ENCODE data around the gene PANX1.

Gene PANX1, protein sequence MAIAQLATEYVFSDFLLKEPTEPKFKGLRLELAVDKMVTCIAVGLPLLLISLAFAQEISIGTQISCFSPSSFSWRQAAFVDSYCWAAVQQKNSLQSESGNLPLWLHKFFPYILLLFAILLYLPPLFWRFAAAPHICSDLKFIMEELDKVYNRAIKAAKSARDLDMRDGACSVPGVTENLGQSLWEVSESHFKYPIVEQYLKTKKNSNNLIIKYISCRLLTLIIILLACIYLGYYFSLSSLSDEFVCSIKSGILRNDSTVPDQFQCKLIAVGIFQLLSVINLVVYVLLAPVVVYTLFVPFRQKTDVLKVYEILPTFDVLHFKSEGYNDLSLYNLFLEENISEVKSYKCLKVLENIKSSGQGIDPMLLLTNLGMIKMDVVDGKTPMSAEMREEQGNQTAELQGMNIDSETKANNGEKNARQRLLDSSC

DNA sequence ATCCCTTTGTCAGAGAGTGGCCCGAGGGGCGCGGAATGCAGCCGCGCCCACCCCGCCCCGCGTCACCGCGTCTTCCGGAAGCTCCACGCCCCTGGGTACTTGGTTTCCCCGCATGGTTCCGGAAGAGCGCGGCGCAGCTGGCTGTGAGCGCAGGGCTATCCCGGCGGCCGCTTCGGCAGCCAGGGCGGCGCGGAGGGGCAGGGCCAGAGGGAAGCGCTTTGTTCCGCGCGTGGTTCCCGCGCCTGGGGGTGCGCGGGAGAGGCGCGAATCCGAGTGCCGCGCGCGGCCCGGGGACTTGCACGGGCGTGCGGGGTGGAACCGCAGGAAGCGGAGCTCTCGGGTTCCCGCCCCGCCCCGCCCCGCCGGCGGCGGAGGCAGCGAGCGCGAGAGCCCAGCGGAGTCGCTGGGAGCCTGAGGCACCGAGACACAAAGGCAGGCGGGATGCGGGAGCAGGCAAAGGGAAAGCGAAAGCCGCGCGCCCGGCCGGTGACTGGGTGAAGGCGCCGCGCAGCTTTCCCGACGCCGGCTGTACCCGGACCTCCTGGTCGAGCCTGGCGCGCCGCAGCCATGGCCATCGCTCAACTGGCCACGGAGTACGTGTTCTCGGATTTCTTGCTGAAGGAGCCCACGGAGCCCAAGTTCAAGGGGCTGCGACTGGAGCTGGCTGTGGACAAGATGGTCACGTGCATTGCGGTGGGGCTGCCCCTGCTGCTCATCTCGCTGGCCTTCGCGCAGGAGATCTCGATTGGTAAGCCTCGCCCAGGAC is at the start of gene PANX1:
PANX1 (plus strand) TSS at position 96 of the 766 bp plus-strand sequence; CDS start at position 568, 472 bp downstream.
- TF ChIP-seq, protein P1, sequence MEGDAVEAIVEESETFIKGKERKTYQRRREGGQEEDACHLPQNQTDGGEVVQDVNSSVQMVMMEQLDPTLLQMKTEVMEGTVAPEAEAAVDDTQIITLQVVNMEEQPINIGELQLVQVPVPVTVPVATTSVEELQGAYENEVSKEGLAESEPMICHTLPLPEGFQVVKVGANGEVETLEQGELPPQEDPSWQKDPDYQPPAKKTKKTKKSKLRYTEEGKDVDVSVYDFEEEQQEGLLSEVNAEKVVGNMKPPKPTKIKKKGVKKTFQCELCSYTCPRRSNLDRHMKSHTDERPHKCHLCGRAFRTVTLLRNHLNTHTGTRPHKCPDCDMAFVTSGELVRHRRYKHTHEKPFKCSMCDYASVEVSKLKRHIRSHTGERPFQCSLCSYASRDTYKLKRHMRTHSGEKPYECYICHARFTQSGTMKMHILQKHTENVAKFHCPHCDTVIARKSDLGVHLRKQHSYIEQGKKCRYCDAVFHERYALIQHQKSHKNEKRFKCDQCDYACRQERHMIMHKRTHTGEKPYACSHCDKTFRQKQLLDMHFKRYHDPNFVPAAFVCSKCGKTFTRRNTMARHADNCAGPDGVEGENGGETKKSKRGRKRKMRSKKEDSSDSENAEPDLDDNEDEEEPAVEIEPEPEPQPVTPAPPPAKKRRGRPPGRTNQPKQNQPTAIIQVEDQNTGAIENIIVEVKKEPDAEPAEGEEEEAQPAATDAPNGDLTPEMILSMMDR (IDR thresholded peaks at IDR 0.05; ENCODE audit: low read depth, low read length): no peak
- peak; percentile 54 for DNase-seq (ENCODE audit: extremely low read depth, low read depth)

DNA sequence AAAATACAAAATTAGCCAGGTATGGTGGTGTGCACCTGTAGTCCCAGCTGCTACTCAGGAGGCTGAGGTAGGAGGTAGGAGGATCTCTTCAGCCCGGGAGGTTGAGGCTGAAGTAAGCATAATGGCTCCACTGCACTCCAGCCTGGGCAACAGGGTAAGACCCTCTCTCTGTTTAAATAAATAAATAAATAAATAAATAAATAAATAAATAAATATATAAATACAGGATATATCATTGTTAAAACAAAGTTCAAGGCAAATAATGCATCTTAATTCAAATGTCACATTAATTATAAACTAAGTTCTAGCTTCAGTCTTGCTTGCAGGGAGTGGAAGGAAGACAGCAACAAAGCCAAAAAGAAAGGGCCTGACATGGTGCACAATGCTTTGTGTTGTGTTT is 44.5 kb upstream of the PANX1 start:
- no peak for DNase-seq (ENCODE audit: extremely low read depth, low read depth)
- TF ChIP-seq, protein P1 (IDR thresholded peaks at IDR 0.05; ENCODE audit: low read depth, low read length): no peak

DNA sequence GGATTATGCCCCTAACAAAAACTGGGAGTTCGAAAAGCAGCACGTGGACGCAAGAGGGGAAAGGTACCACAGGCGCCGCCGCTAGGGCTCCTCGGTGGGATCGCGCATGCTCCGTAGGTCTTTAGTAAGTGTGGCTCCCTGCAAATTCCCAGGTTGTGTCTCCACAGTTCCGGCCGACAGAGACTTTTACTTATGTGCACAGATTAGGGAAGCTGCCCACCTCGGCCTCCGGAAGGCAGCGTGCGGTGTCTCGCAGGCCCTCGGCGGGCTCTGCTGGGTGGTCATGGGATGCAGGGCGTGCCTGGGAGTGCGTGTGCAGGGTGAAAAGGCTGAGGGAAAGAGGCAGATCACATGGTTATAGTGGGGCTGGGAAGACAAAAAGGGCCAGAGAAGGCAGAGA is 39.7 kb upstream of the PANX1 start:
- TF ChIP-seq, protein P1 (IDR thresholded peaks at IDR 0.05; ENCODE audit: low read depth, low read length): no peak

DNA sequence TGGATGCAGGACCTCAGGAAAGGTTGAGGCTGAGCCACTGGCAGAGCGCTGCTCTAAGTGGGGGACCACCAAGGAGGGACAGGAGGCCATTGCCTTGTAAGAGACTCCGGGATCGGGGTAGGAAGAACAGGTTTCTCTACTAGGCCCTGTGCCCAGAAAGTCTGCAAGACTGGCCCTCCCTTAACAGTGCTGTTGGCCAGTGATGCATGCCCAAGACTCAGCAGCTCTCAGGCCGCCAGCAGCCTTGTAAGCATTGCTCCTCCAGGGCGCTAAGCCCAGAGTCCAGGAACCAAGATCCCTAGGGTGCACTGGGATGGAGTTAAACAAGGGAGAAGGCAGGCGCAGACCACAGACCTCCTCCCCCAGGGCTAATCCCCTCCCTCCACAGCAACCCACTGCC is 39.3 kb upstream of the PANX1 start:
- TF ChIP-seq, protein P1 (IDR thresholded peaks at IDR 0.05; ENCODE audit: low read depth, low read length): no peak
- no peak for DNase-seq (ENCODE audit: extremely low read depth, low read depth)

More for the DNA sequence above, 39.7 kb upstream of the PANX1 start:
- no peak for DNase-seq (ENCODE audit: extremely low read depth, low read depth)

DNA sequence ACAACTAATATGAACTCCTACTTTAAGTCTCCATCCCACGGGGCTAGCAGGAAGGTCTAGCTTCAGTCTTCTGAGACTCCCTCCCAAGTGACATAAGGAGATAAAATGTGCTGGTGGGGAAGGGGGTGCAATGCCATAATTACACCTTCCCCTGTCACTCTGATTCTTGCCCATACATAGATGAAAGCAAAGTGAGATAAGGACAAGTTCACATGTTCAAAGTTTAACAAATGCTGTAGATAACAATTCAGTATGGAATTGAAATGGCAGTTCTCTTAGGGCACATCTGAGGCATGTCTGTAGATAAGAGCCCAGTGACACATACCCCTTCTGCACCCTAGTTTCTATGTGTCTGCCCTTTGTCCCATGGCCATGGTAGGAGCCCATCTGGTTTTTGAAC is 38.2 kb upstream of the PANX1 start:
- DNase-seq (ENCODE audit: extremely low read depth, low read depth): no peak
- TF ChIP-seq, protein P1 (IDR thresholded peaks at IDR 0.05; ENCODE audit: low read depth, low read length): no peak

DNA sequence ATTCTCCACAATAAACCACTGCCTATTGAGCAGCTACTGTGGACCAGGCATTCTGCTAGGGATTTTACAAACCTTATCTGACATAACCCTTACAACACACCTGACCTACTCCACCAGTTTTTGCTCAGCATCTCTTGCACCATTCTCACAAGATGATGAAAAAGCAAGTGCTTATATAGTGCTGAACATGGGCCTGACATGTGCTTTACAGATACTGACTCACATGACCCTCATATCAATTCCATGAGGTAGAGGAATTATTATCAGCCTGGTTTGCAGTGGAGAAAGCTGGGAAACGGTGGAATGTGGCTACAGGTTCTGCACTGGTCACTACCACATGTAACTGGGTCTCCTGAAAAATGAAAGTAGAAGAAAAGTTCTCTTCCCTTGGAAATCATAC is 37.5 kb upstream of the PANX1 start:
- no peak for DNase-seq (ENCODE audit: extremely low read depth, low read depth)
- TF ChIP-seq, protein P1 (IDR thresholded peaks at IDR 0.05; ENCODE audit: low read depth, low read length): no peak

DNA sequence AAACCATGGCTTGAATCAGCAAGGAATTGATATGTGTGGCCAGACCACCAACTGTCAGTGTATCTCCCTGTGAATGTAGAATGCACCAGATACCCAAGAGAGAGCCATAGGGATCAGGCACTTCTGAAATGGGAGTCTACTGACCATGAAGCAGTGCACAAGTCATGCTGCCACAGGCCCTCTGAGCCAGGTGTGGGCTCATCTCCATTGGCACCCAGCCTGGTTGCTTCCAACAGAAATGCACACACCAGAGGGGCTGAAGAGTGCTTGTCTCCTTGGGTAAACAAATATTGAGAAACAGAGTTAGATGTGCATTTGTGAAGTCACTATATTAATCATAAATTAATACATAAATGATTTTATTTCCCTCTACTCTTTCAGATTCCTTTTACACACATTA is 28.4 kb upstream of the PANX1 start:
- no peak for DNase-seq (ENCODE audit: extremely low read depth, low read depth)
- TF ChIP-seq, protein P1 (IDR thresholded peaks at IDR 0.05; ENCODE audit: low read depth, low read length): no peak

All from AG09319 (cell line).